GM12874 (cell line): ENCODE results near the gene RBM5.

Experiments used
- CTCF ChIP-seq: IDR thresholded peaks from 2 replicates; pipeline ENCODE4 v1.5.1; 2011; ENCODE audit warnings: low read depth, mild to moderate bottlenecking, control low read depth, low read length, moderate library complexity; ENCODE audit not compliant: insufficient read depth

RBM5 gene

DNA sequence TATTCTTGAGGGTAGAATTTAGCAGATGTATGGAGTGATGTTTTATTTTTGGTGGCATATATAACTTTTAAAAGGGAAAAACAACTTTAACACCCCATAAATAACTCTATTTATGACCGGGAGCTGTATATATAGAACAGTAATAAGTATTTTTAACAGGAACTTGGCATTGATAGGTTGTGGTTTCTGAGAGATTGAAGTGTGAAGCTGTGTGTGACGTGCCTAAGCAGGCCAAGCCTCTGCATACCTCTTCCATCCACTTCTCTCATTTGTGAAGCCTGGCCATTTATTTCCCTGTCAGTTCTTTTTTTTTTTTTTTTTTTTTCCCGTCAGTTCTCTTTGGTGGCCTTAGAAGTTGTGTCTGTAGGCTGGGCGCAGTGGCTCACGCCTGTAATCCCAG, 23.0 kb downstream of the RBM5 start:
- TF ChIP-seq CTCF: no peak

DNA sequence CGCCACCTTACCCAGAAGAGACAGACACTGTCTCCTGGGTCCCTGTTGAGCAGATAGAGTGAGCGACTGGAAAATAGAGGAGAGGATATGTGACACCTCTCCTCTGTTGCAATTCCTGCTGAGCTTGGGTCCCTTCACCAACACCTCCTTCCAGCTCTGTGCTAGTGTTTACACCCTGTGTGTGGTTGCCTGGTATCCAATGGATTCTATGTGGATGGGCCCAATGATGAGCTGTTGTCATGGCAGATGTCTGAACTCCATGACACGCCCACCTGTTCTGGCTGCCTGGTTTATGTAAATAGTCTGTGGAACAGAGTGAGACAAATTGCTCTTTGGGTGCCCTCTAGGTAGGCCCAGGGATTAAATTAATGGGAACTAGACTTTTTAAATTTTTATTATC, 23.7 kb downstream of the RBM5 start:
- no peak for TF ChIP-seq CTCF

GRCh38 chr3:50117120-50117519, 28.4 kb downstream of the RBM5 start:
- TF ChIP-seq CTCF: no peak

DNA sequence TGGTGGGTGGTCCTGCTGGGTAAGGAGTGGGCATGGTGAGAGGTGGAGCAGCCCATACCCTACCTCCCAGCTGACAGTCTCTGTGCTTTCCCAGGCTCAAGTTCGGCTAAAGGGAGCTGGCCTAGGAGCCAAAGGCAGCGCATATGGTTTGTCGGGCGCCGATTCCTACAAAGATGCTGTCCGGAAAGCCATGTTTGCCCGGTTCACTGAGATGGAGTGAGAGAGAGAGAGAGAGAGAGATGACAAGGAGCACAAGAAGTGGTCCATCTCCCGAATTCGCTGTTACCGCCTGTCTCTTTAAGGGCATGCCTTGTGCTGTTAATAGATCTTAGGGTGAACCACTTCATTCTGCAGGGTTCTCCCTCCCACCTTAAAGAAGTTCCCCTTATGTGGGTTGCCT, 29.5 kb downstream of the RBM5 start:
- no peak for TF ChIP-seq CTCF

DNA sequence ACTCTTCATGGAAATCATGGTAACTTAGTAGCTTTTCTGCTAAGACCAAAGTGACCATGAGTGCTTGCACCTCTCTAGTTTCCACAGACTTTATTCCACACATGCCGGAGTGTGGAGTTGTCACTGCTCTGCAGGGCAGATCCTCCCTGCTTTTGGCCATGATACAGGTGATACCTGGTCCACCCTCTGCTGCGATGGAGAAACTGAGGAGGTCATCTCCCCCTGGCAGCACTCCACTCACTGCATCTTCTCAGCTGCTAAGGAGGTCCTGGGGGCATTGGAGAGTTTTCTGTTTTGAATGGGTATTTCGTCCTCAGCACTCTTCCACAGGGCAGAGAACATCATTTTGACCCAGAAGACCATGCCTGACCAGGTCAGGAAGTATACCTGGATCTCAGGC, 31.1 kb downstream of the RBM5 start:
- TF ChIP-seq CTCF: no peak

- no peak for TF ChIP-seq CTCF
These were observed 31.8 kb downstream of the RBM5 start for GRCh38 chr3:50120364-50121071.

- peak; percentile 81 for TF ChIP-seq CTCF
These were observed 32.6 kb downstream of the RBM5 start for GRCh38 chr3:50121072-50122032.
